ENCODE data around the gene ANGPTL4.

The ANGPTL4 gene

DNA sequence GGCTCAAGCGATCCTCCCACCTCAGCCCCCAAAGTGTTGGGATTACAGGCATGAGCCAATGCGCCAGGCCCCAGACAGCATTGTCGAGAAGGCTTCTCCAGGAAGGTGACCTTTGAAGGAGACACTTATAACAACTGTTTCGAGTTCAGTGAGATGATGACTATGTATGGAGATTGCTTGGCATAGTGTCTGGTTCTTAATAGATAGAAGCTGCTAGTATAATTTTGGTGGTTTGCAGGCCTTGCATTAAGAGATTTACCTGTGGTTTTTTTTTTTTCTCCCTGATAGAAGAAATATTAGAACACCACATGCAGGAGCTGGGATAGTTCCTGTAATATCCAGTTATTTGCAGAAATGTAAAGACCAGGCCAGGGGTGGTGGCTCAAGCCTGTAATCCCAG is 52.8 kb downstream of the ANGPTL4 start:
- Histone ChIP-seq H3F3A (ENCODE audit: insufficient read depth, low read length) (no peaks in the 10 kb centered on the region), H3K27ac (ENCODE audit: low read length) (no peak overlapping the region), H3K9me3 (replicated peaks; ENCODE audit: insufficient read depth, low read length) (no peaks in the 10 kb centered on the region), H3K36me3 (replicated peaks; ENCODE audit: insufficient read depth, low read length) (no peaks in the 10 kb centered on the region), H3K4me1 (ENCODE audit: low read length) (peaks cover 3% of the 10 kb centered on the region; the same call in 1 of the 2 replicates), H3K4me2 (ENCODE audit: low read depth, low read length) (no peak overlapping the region), H4K20me1 (ENCODE audit: insufficient read depth, low read length) (no peaks in the 10 kb centered on the region), H3K9me2 (replicated peaks; ENCODE audit: insufficient read depth, low read length) (no peaks in the 10 kb centered on the region), H2AFZ (ENCODE audit: low read length) (no peak overlapping the region), H3K9ac (ENCODE audit: low read length) (no peak overlapping the region), H3K79me2 (ENCODE audit: low read length) (no peaks in the 10 kb centered on the region), H3K27me3 (replicated peaks; ENCODE audit: insufficient read depth, low read length) (no peaks in the 10 kb centered on the region), H3K4me3 (ENCODE audit: low read length) (no peak overlapping the region)
- no peak for TF ChIP-seq EZH2 (optimal IDR thresholded peaks at IDR 0.05; ENCODE audit: low read depth, low read length)
- TF ChIP-seq EZH2phosphoT487 (IDR thresholded peaks at IDR 0.05; ENCODE audit: low read length), result no peak
- TF ChIP-seq, protein P1, sequence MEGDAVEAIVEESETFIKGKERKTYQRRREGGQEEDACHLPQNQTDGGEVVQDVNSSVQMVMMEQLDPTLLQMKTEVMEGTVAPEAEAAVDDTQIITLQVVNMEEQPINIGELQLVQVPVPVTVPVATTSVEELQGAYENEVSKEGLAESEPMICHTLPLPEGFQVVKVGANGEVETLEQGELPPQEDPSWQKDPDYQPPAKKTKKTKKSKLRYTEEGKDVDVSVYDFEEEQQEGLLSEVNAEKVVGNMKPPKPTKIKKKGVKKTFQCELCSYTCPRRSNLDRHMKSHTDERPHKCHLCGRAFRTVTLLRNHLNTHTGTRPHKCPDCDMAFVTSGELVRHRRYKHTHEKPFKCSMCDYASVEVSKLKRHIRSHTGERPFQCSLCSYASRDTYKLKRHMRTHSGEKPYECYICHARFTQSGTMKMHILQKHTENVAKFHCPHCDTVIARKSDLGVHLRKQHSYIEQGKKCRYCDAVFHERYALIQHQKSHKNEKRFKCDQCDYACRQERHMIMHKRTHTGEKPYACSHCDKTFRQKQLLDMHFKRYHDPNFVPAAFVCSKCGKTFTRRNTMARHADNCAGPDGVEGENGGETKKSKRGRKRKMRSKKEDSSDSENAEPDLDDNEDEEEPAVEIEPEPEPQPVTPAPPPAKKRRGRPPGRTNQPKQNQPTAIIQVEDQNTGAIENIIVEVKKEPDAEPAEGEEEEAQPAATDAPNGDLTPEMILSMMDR (IDR thresholded peaks at IDR 0.05; ENCODE audit: low read length), result no peak
- DNase-seq, result no peak

DNA sequence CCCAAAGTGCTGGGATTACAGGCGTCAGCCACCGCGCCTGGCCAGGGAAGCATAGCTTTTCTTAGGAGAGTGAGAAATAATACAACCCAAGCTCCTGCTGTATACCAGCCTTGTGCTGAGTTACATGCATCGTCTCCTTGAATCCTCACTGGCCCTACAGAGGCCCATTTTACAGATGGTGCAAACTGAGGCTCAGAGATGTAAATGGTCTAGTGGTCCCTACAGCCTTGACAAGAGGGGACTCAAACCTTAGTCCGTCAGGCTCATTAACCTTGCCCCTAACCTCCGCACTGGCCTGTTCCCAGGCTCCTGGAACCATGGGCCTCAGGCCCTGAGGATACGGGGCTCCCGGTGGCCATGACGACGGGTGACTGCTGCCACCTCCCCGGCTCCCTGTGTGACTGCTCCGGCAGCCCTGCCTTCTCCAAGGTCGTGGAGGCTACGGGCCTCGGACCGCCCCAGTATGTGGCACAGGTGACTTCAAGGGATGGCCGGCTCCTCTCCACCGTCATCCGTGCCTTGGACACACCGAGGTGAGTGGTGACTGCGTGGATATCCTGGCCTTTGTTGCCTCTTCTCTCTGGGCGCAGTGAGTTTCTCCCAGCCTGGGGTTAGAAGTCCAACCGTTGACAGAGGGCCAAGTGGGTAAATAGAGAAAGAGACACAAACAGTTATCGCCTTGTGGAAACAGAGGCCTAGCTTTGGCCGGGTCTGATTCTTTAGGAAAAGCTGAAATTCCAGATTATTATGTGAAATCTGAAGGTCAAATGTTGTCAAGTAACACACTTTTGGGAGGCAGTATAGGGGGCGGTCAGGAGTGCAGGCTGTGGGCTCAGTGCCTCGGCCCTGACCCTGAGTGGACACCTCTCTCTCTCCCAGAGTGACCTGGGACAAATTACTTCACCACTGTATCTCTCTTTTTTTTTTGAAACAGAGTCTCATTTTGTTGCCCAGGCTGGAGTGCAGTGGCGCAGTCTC is 57.8 kb downstream of the ANGPTL4 start:
- H3F3A ChIP-seq (ENCODE audit: insufficient read depth, low read length), result no peaks in the 10 kb centered on the region
- H3K27ac ChIP-seq (ENCODE audit: low read length), result no peak overlapping the region
- TF ChIP-seq EZH2phosphoT487 (IDR thresholded peaks at IDR 0.05; ENCODE audit: low read length), result no peak
- TF ChIP-seq, protein P1 (IDR thresholded peaks at IDR 0.05; ENCODE audit: low read length), result no peak
- TF ChIP-seq EZH2 (optimal IDR thresholded peaks at IDR 0.05; ENCODE audit: low read depth, low read length), result no peak
- no peak overlapping the region for H3K4me2 ChIP-seq (ENCODE audit: low read depth, low read length)
- no peaks in the 10 kb centered on the region for H3K27me3 ChIP-seq (replicated peaks; ENCODE audit: insufficient read depth, low read length)
- H3K9me3 ChIP-seq (replicated peaks; ENCODE audit: insufficient read depth, low read length), result no peaks in the 10 kb centered on the region
- no peaks in the 10 kb centered on the region for H4K20me1 ChIP-seq (ENCODE audit: insufficient read depth, low read length)
- no peaks in the 10 kb centered on the region for H3K4me1 ChIP-seq (ENCODE audit: low read length)
- no peak overlapping the region for H3K4me3 ChIP-seq (ENCODE audit: low read length)
- no peaks in the 10 kb centered on the region for H3K36me3 ChIP-seq (replicated peaks; ENCODE audit: insufficient read depth, low read length)
- no peak overlapping the region for H2AFZ ChIP-seq (ENCODE audit: low read length)
- no peaks in the 10 kb centered on the region for H3K9me2 ChIP-seq (replicated peaks; ENCODE audit: insufficient read depth, low read length)
- H3K9ac ChIP-seq (ENCODE audit: low read length), result no peak overlapping the region
- no peak for DNase-seq
- H3K79me2 ChIP-seq (ENCODE audit: low read length), result no peaks in the 10 kb centered on the region

DNA sequence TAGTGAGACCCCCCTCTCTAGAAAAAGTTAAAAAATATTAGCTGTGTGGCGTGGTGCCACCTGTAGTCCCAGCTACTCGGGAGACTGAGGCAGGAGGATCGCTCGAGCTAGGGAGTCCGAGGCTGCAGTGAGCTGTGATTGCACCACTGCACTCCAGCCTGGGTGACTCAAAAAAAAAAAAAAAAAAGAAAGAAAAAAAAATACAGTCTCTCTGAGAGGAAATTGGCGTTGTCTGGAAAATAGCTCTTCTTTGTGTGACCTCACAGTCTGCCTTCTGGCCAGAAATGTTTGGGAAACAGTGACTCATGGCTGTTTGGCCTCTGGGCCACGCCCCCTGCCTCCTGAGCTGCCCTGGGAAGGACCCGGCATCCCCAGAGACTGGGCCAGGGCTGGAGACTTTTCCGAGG is 59.9 kb downstream of the ANGPTL4 start:
- H3K9me3 ChIP-seq (replicated peaks; ENCODE audit: insufficient read depth, low read length), result no peaks in the 10 kb centered on the region
- H3K4me3 ChIP-seq (ENCODE audit: low read length), result no peak overlapping the region
- no peaks in the 10 kb centered on the region for H3K36me3 ChIP-seq (replicated peaks; ENCODE audit: insufficient read depth, low read length)
- no peak overlapping the region for H3K4me2 ChIP-seq (ENCODE audit: low read depth, low read length)
- H4K20me1 ChIP-seq (ENCODE audit: insufficient read depth, low read length), result no peaks in the 10 kb centered on the region
- no peaks in the 10 kb centered on the region for H3F3A ChIP-seq (ENCODE audit: insufficient read depth, low read length)
- no peaks in the 10 kb centered on the region for H3K4me1 ChIP-seq (ENCODE audit: low read length)
- H3K27me3 ChIP-seq (replicated peaks; ENCODE audit: insufficient read depth, low read length), result no peaks in the 10 kb centered on the region
- no peak overlapping the region for H3K9ac ChIP-seq (ENCODE audit: low read length)
- DNase-seq, result no peak
- no peak overlapping the region for H3K27ac ChIP-seq (ENCODE audit: low read length)
- H2AFZ ChIP-seq (ENCODE audit: low read length), result no peak overlapping the region
- no peaks in the 10 kb centered on the region for H3K79me2 ChIP-seq (ENCODE audit: low read length)
- no peaks in the 10 kb centered on the region for H3K9me2 ChIP-seq (replicated peaks; ENCODE audit: insufficient read depth, low read length)
- TF ChIP-seq EZH2 (optimal IDR thresholded peaks at IDR 0.05; ENCODE audit: low read depth, low read length), result no peak
- no peak for TF ChIP-seq EZH2phosphoT487 (IDR thresholded peaks at IDR 0.05; ENCODE audit: low read length)
- TF ChIP-seq, protein P1 (IDR thresholded peaks at IDR 0.05; ENCODE audit: low read length), result no peak
